ENCODE measurements around the gene ACOT7.

The ACOT7 gene

GRCh38 chr1:6274102-6274501, 119.5 kb downstream of the ACOT7 start:
- Histone ChIP-seq H3K9ac (ENCODE audit: low read length) (no peak overlapping the region), H3K27me3 (ENCODE audit: control insufficient read depth in 1 of 2, insufficient read depth in 2 of 2, low read length in 2 of 2) (no peaks in the 10 kb centered on the region), H3K27ac (ENCODE audit: low read depth, low read length) (no peak overlapping the region), H3K4me3 (ENCODE audit: low read depth in 1 of 2, low read length in 2 of 2) (no peak overlapping the region), H3K36me3 (ENCODE audit: insufficient read depth, low read length) (no peaks in the 10 kb centered on the region), H3K4me1 (ENCODE audit: insufficient read depth, low read length) (peaks cover 32% of the 10 kb centered on the region), H3K9me3 (ENCODE audit: low read length) (no peaks in the 10 kb centered on the region)

- H3K9me3 ChIP-seq (ENCODE audit: low read length) = no peaks in the 10 kb centered on the region
- no peaks in the 10 kb centered on the region for H3K27me3 ChIP-seq (ENCODE audit: control insufficient read depth in 1 of 2, insufficient read depth in 2 of 2, low read length in 2 of 2)
- no peaks in the 10 kb centered on the region for H3K36me3 ChIP-seq (ENCODE audit: insufficient read depth, low read length)
- no peak overlapping the region for H3K9ac ChIP-seq (ENCODE audit: low read length)
- H3K4me1 ChIP-seq (ENCODE audit: insufficient read depth, low read length) = peaks cover 35% of the 10 kb centered on the region
- H3K27ac ChIP-seq (ENCODE audit: low read depth, low read length) = no peak overlapping the region
- no peak overlapping the region for H3K4me3 ChIP-seq (ENCODE audit: low read depth in 1 of 2, low read length in 2 of 2)
Observed at GRCh38 chr1:6273380-6273891, 120.1 kb downstream of the ACOT7 start.

- no peak overlapping the region for H3K27ac ChIP-seq (ENCODE audit: low read depth, low read length)
- H3K27me3 ChIP-seq (ENCODE audit: control insufficient read depth in 1 of 2, insufficient read depth in 2 of 2, low read length in 2 of 2) = no peaks in the 10 kb centered on the region
- no peak overlapping the region for H3K9ac ChIP-seq (ENCODE audit: low read length)
- H3K36me3 ChIP-seq (ENCODE audit: insufficient read depth, low read length) = no peaks in the 10 kb centered on the region
- peaks cover 35% of the 10 kb centered on the region for H3K4me1 ChIP-seq (ENCODE audit: insufficient read depth, low read length)
- no peaks in the 10 kb centered on the region for H3K9me3 ChIP-seq (ENCODE audit: low read length)
- H3K4me3 ChIP-seq (ENCODE audit: low read depth in 1 of 2, low read length in 2 of 2) = no peak overlapping the region
Observed at GRCh38 chr1:6272868-6273267, 120.7 kb downstream of the ACOT7 start.

GRCh38 chr1:6272452-6272851, 121.1 kb downstream of the ACOT7 start:
- no peak overlapping the region for H3K9ac ChIP-seq (ENCODE audit: low read length)
- H3K27ac ChIP-seq (ENCODE audit: low read depth, low read length) = no peak overlapping the region
- no peak overlapping the region for H3K4me3 ChIP-seq (ENCODE audit: low read depth in 1 of 2, low read length in 2 of 2)

GRCh38 chr1:6271554-6271953, 122.0 kb downstream of the ACOT7 start:
- H3K36me3 ChIP-seq (ENCODE audit: insufficient read depth, low read length) = no peaks in the 10 kb centered on the region
- H3K27ac ChIP-seq (ENCODE audit: low read depth, low read length) = no peak overlapping the region
- no peaks in the 10 kb centered on the region for H3K9me3 ChIP-seq (ENCODE audit: low read length)
- no peak overlapping the region for H3K4me3 ChIP-seq (ENCODE audit: low read depth in 1 of 2, low read length in 2 of 2)
- H3K4me1 ChIP-seq (ENCODE audit: insufficient read depth, low read length) = peaks cover 28% of the 10 kb centered on the region
- H3K9ac ChIP-seq (ENCODE audit: low read length) = no peak overlapping the region
- no peaks in the 10 kb centered on the region for H3K27me3 ChIP-seq (ENCODE audit: control insufficient read depth in 1 of 2, insufficient read depth in 2 of 2, low read length in 2 of 2)

More at GRCh38 chr1:6272452-6272851, 121.1 kb downstream of the ACOT7 start:
- Histone ChIP-seq H3K9me3 (ENCODE audit: low read length) (no peaks in the 10 kb centered on the region), H3K4me1 (ENCODE audit: insufficient read depth, low read length) (peaks cover 35% of the 10 kb centered on the region), H3K36me3 (ENCODE audit: insufficient read depth, low read length) (no peaks in the 10 kb centered on the region), H3K27me3 (ENCODE audit: control insufficient read depth in 1 of 2, insufficient read depth in 2 of 2, low read length in 2 of 2) (no peaks in the 10 kb centered on the region)

GRCh38 chr1:6271006-6271405, 122.6 kb downstream of the ACOT7 start:
- H3K36me3 ChIP-seq (ENCODE audit: insufficient read depth, low read length) = no peaks in the 10 kb centered on the region
- no peak overlapping the region for H3K27ac ChIP-seq (ENCODE audit: low read depth, low read length)

GRCh38 chr1:6270401-6270800, 123.2 kb downstream of the ACOT7 start:
- Histone ChIP-seq H3K36me3 (ENCODE audit: insufficient read depth, low read length) (no peaks in the 10 kb centered on the region), H3K9ac (ENCODE audit: low read length) (no peak overlapping the region), H3K27ac (ENCODE audit: low read depth, low read length) (no peak overlapping the region), H3K9me3 (ENCODE audit: low read length) (no peaks in the 10 kb centered on the region), H3K27me3 (ENCODE audit: control insufficient read depth in 1 of 2, insufficient read depth in 2 of 2, low read length in 2 of 2) (no peaks in the 10 kb centered on the region), H3K4me1 (ENCODE audit: insufficient read depth, low read length) (peaks cover 18% of the 10 kb centered on the region), H3K4me3 (ENCODE audit: low read depth in 1 of 2, low read length in 2 of 2) (no peak overlapping the region)

More at GRCh38 chr1:6271006-6271405, 122.6 kb downstream of the ACOT7 start:
- H3K9ac ChIP-seq (ENCODE audit: low read length) = no peak overlapping the region
- no peaks in the 10 kb centered on the region for H3K27me3 ChIP-seq (ENCODE audit: control insufficient read depth in 1 of 2, insufficient read depth in 2 of 2, low read length in 2 of 2)
- H3K9me3 ChIP-seq (ENCODE audit: low read length) = no peaks in the 10 kb centered on the region
- peaks cover 23% of the 10 kb centered on the region for H3K4me1 ChIP-seq (ENCODE audit: insufficient read depth, low read length)
- no peak overlapping the region for H3K4me3 ChIP-seq (ENCODE audit: low read depth in 1 of 2, low read length in 2 of 2)

- H3K4me1 ChIP-seq (ENCODE audit: insufficient read depth, low read length) = peaks cover 18% of the 10 kb centered on the region
- H3K36me3 ChIP-seq (ENCODE audit: insufficient read depth, low read length) = no peaks in the 10 kb centered on the region
- no peak overlapping the region for H3K27ac ChIP-seq (ENCODE audit: low read depth, low read length)
- no peak overlapping the region for H3K4me3 ChIP-seq (ENCODE audit: low read depth in 1 of 2, low read length in 2 of 2)
- H3K27me3 ChIP-seq (ENCODE audit: control insufficient read depth in 1 of 2, insufficient read depth in 2 of 2, low read length in 2 of 2) = no peaks in the 10 kb centered on the region
- no peak overlapping the region for H3K9ac ChIP-seq (ENCODE audit: low read length)
- no peaks in the 10 kb centered on the region for H3K9me3 ChIP-seq (ENCODE audit: low read length)
Observed at GRCh38 chr1:6269720-6270400, 123.7 kb downstream of the ACOT7 start.

GRCh38 chr1:6269296-6269695, 124.3 kb downstream of the ACOT7 start:
- H3K4me3 ChIP-seq (ENCODE audit: low read depth in 1 of 2, low read length in 2 of 2) = no peak overlapping the region
- H3K27ac ChIP-seq (ENCODE audit: low read depth, low read length) = peak overlapping the region; percentile 2
- H3K9ac ChIP-seq (ENCODE audit: low read length) = no peak overlapping the region
- H3K36me3 ChIP-seq (ENCODE audit: insufficient read depth, low read length) = no peaks in the 10 kb centered on the region
- no peaks in the 10 kb centered on the region for H3K27me3 ChIP-seq (ENCODE audit: control insufficient read depth in 1 of 2, insufficient read depth in 2 of 2, low read length in 2 of 2)
- H3K4me1 ChIP-seq (ENCODE audit: insufficient read depth, low read length) = peaks cover 18% of the 10 kb centered on the region
- H3K9me3 ChIP-seq (ENCODE audit: low read length) = no peaks in the 10 kb centered on the region

GRCh38 chr1:6268415-6268814, 125.2 kb downstream of the ACOT7 start:
- Histone ChIP-seq H3K9ac (ENCODE audit: low read length) (no peak overlapping the region), H3K27ac (ENCODE audit: low read depth, low read length) (no peak overlapping the region), H3K27me3 (ENCODE audit: control insufficient read depth in 1 of 2, insufficient read depth in 2 of 2, low read length in 2 of 2) (no peaks in the 10 kb centered on the region), H3K36me3 (ENCODE audit: insufficient read depth, low read length) (no peaks in the 10 kb centered on the region), H3K4me3 (ENCODE audit: low read depth in 1 of 2, low read length in 2 of 2) (no peak overlapping the region), H3K4me1 (ENCODE audit: insufficient read depth, low read length) (peaks cover 18% of the 10 kb centered on the region), H3K9me3 (ENCODE audit: low read length) (no peaks in the 10 kb centered on the region)

GRCh38 chr1:6267686-6268322, 125.8 kb downstream of the ACOT7 start:
- Histone ChIP-seq H3K27ac (ENCODE audit: low read depth, low read length) (no peak overlapping the region), H3K36me3 (ENCODE audit: insufficient read depth, low read length) (no peaks in the 10 kb centered on the region), H3K9me3 (ENCODE audit: low read length) (no peaks in the 10 kb centered on the region), H3K27me3 (ENCODE audit: control insufficient read depth in 1 of 2, insufficient read depth in 2 of 2, low read length in 2 of 2) (no peaks in the 10 kb centered on the region), H3K4me1 (ENCODE audit: insufficient read depth, low read length) (peaks cover 18% of the 10 kb centered on the region), H3K9ac (ENCODE audit: low read length) (no peak overlapping the region), H3K4me3 (ENCODE audit: low read depth in 1 of 2, low read length in 2 of 2) (no peak overlapping the region)
